Renal cortex interstitium (tissue), 15 donors: ENCODE measurements around the gene PSIP1. TPM values are rescaled to one million over a fixed set of nuclear protein-coding genes. Genes with fewer than 3 reads are reported as not detected.
A peak's percentile ranks its signal among the peaks of the same experiment; 100 is the strongest.
"Not testable (repeated sequence)": the region's sequence is repeated elsewhere in the genome, so short reads cannot be mapped to it uniquely, and the experiment has no call there.

Experiments
- DNase-seq, 11 donors: peaks; one replicate each; pipeline ENCODE4 v3.0.0-alpha.2; 2013; ENCODE audit warnings: low read depth in 9 of 11, low spot score in 4 of 11; ENCODE audit errors: extremely low read depth in 1 of 11
- long read RNA-seq, 16 experiments: transcript quantifications; one replicate each; lab custom pipeline, GENCODE V29; 2026
- polyA plus RNA-seq, 3 donors: library from polyadenylated mRNA; unstranded; fragments of 120-200 nt; gene quantifications; one replicate each; pipeline ENCODE4 v1.2.1, GENCODE V29; 2013; ENCODE audit not compliant: insufficient read length in 3 of 3

PSIP1 gene
- polyA plus RNA-seq: 100 to 1,000 TPM; 183 to 247 (median 197) TPM
- long read RNA-seq, donor 1, partial matches to known transcripts: 6 of 13 reads
- long read RNA-seq, donor 1, other reads (novel, unspliced or antisense): 0 of 13 reads
- long read RNA-seq, donor 2, partial matches to known transcripts: 18 of 24 reads
- long read RNA-seq, donor 2, other reads (novel, unspliced or antisense): 0 of 24 reads
- long read RNA-seq, donor 3, transcript PSIP1-204 (16 exons, 3,364 nt): major isoform, 7 of 46 reads
- long read RNA-seq, donor 3, transcript PSIP1-202 (11 exons, 1,889 nt): minor isoform, 6 of 46 reads
- long read RNA-seq, donor 3, partial matches to known transcripts: 30 of 46 reads
- long read RNA-seq, donor 3, other reads (novel, unspliced or antisense): 0 of 46 reads
- long read RNA-seq, donor 4, partial matches to known transcripts: 14 of 21 reads
- long read RNA-seq, donor 4, other reads (novel, unspliced or antisense): 0 of 21 reads
- long read RNA-seq, donor 5: 0 reads
- long read RNA-seq, donor 6, partial matches to known transcripts: 30 of 38 reads
- long read RNA-seq, donor 6, other reads (novel, unspliced or antisense): 0 of 38 reads
- long read RNA-seq, donor 7, partial matches to known transcripts: 28 of 35 reads
- long read RNA-seq, donor 7, other reads (novel, unspliced or antisense): 0 of 35 reads
- long read RNA-seq, donor 8, transcript PSIP1-204 (16 exons, 3,364 nt): major isoform, 5 of 82 reads
- long read RNA-seq, donor 8, partial matches to known transcripts: 67 of 82 reads
- long read RNA-seq, donor 8, other reads (novel, unspliced or antisense): 0 of 82 reads
- long read RNA-seq, donor 9, transcript PSIP1-204 (16 exons, 3,364 nt): major isoform, 5 of 49 reads
- long read RNA-seq, donor 9, partial matches to known transcripts: 36 of 49 reads
- long read RNA-seq, donor 9, other reads (novel, unspliced or antisense): 0 of 49 reads
- long read RNA-seq, donor 10, partial matches to known transcripts: 12 of 21 reads
- long read RNA-seq, donor 10, other reads (novel, unspliced or antisense): 0 of 21 reads
- long read RNA-seq, donor 11, transcript PSIP1-203 (16 exons, 3,391 nt): major isoform, 5 of 17 reads
- long read RNA-seq, donor 11, partial matches to known transcripts: 9 of 17 reads
- long read RNA-seq, donor 11, other reads (novel, unspliced or antisense): 0 of 17 reads
- long read RNA-seq, donor 12, partial matches to known transcripts: 10 of 12 reads
- long read RNA-seq, donor 12, other reads (novel, unspliced or antisense): 0 of 12 reads
- long read RNA-seq, donor 13: 0 reads
- long read RNA-seq, donor 14, partial matches to known transcripts: 9 of 19 reads
- long read RNA-seq, donor 14, other reads (novel, unspliced or antisense): 0 of 19 reads
- long read RNA-seq, donor 15, partial matches to known transcripts: 0 of 1 reads
- long read RNA-seq, donor 15, other reads (novel, unspliced or antisense): 0 of 1 reads
- long read RNA-seq, donor 16, transcript PSIP1-204 (16 exons, 3,364 nt): major isoform, 8 of 70 reads
- long read RNA-seq, donor 16, transcript PSIP1-202 (11 exons, 1,889 nt): major isoform, 8 of 70 reads
- long read RNA-seq, donor 16, transcript PSIP1-211 (2 exons, 863 nt): minor isoform, 5 of 70 reads
- long read RNA-seq, donor 16, transcript PSIP1-203 (16 exons, 3,391 nt): minor isoform, 7 of 70 reads
- long read RNA-seq, donor 16, partial matches to known transcripts: 41 of 70 reads
- long read RNA-seq, donor 16, other reads (novel, unspliced or antisense): 0 of 70 reads

DNA sequence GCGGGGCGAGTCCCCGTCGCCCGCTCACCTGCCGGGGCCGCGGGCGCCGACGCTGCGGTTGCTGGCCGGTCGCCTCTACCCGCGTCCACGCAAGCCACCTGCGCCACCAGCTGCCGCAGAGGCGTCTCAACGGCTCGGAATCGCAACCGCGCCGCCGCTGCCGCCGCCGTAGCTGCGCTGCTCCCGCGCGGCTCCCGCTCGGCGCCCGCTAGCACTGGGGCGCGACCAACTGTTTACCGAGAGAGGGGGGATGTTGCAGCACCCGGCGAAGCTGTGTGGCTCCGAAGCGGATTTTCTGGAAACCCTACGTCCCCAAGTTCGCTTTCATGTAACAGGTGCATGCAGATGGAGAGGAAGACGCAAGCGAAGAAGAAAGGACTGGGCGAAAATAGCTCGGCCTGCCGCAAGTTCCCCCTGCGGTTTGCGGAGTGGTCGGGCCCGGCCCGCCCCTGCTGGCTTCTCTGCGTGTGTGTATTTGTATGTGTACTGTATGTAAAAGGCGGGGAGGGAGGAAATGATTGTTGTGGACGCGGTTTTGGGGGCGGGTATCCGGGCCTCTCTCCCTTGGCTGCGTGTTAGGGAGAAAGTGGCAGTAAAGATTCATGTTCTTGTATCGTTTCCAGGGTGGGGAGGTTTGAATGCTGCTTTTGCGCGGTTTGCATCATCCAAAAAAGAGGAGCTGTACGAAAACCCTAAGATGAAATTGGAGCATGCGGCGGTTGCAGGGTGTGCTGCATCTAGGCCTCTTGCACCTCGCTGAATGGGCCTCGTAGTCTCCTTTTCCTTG is at the start of gene PSIP1:
PSIP1 (minus strand) TSS at position 182 of the 787 bp plus-strand sequence. CDS start 782 bp downstream, outside the sequence.
- DNase-seq: peak; percentile 71 to 88 (median 80)

DNA sequence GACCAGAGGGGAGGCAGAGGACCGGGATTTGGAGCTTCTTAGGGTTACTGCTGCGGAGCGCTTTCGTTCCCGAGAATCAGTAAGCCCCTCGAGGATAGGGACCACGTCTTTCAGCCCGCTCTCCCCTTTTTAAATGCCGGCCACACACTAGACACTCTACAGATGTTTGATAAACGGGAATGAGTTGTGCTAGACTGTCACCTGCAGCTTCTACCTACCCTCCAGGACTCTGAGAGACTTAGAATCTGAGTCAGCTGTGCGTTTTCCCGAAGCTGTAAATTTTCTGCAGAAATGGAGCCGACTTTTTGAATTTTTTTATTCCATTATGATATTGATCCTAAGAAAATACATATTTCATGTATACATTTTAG is 42.7 kb upstream of the PSIP1 start:
- no peak for DNase-seq

DNA sequence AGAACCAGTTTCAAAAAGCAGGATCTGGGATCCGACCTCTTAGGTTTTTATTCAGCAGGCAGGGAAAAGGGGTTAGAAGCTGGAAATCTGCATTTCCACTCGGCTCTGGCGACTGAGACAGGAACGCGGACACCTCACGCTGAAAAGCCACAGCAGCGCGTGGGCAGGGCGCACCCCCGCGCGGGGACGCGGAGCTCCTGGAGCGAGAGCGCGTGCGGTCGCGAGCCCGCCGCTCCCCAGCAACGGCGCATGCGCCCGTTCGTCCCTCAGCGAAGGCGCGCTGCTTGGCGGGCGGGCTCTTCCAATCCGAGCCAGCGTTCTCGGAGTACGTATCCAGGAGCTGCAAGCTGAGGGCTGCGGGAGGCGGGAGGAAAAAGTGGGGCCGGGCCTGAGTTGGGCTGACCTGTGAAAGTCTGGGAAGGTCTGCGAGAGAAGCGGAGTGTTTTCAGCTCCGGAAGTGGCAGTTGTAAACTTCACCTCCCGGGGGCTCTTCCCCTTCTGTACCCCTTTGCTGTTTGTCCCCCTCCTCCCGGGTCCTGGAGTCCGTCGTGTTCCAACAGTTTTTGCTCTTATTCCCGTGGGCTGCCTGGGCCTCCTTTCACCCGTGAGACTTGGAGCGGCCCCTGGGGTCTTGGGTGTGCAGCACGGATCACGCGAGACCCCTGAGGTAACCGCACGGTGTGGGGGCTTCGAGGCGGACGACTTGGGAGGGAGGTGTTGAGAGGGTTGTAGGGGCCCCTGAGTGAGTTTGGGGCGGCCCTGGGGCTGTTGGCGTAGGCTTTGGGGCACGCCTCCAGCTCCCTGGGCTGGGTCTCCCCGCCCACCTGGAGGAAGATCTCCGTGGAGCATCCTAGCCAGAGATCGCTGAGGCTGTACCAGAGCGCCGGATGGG is 42.1 kb upstream of the PSIP1 start, which contains the start of gene CCDC171:
CCDC171 (plus strand) TSS at position 408 of the 892 bp plus-strand sequence. CDS start 11,046 bp downstream, outside the sequence.
- DNase-seq: peak; percentile 85 to 96 (median 94)

DNA sequence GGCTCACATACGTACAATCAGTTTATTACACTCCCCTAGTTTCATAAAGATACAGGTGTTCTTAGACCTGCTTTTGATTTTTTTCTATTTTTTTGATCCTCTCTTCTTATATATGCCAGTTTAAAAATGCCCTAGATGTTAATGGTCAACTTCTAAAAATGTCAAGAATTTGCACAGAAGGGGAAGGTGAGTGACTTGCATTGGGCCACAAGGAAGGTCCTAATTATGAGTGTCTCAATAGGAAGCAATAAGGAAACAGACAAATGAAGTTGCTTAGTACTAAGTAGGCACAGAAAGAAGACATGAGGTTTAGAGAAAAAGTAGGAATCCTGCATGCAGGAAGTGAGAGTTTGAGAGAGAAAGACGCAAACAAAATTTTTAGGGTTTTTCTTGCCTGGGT is 38.8 kb upstream of the PSIP1 start:
- no peak for DNase-seq

DNA sequence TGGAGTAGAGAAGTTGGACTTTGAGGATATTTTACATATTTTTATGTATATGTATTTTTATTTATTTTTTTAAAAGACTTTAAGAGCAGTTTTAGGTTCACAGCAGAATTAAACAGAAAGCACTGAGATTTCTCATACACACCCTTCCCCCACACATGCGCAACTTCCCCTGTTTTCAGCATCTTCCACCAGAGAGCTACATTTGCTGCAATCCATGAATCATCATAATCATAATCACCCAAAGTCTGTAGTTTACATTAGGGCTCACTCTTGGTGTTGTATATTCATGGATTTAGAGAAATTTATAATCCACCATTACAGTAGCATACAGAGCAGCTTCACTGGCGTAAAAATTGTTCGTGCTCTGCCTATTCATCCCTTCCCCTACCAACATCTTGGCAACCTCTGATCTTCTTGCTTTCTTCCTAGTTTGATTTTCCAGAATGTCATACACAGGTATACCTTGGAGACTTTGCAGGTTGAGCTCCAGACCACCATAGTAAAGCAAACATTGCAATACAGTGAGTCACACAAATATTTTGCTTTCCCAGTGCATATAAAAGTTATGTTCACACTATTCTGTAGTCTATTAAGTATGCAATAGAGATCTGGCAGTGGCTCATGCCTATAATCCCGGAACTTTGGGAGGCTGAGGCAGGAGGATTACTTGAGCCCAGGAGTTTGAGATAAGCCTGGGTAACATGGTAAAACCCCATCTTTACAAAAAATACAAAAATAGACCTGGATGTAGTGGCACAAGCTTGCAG is 32.5 kb upstream of the PSIP1 start:
- DNase-seq: no peak

DNA sequence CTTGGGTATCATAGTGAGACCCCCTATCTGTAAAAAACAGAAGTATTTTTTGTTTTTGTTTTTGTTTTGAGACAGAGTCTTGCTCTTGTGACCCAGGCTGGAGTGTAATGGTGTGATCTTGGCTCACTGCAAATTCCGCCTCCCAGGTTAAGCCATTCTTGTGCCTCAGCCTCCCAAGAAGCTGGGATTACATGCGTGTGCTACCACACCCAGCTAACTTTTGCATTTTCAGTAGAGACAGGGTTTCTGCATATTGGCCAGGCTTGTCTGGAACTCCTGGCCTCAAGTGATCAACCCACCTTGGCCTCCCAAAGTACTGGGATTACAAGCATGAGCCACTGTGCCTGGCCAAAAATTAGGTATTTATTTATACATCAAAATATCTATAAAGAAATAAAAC is 31.9 kb upstream of the PSIP1 start:
- no peak for DNase-seq

GRCh38 chr9:15541872-15542271 is 31.1 kb upstream of the PSIP1 start:
- DNase-seq: peak in 7 of 11 donors; percentile 13 to 57 (median 29)

- DNase-seq: no peak
Measured at GRCh38 chr9:15531380-15531779, 20.6 kb upstream of the PSIP1 start.

- DNase-seq: no peak
Measured at GRCh38 chr9:15529566-15530324, 19.0 kb upstream of the PSIP1 start.

DNA sequence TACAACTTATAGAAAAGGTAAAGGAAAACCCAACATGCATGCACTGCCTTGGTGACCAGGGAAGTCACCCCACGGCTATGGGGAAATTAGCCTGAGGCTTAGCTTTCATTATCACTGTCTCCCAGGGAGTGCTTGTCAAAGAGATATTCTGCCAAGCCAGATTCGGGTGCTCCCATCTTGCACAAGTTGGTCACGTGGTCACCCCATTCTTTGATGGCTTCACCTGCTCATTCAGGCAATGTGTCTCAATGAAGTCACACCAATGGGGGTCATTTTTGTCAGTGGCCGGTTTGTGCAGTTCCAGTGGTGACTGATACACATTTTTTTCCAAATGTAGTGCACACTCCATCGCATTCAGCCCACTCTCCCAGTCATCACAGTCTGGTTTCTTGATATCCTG is 16.3 kb upstream of the PSIP1 start:
- not testable (repeated sequence) for DNase-seq

- DNase-seq: no peak
Measured at GRCh38 chr9:15525958-15526357, 15.2 kb upstream of the PSIP1 start.

GRCh38 chr9:15524845-15525455 is 14.2 kb upstream of the PSIP1 start:
- DNase-seq: no peak

GRCh38 chr9:15522130-15522755 is 11.5 kb upstream of the PSIP1 start:
- DNase-seq: no peak

- no peak for DNase-seq
Measured at GRCh38 chr9:15521254-15521653, 10.5 kb upstream of the PSIP1 start.
